Measurements from ENCODE around the gene RFTN2.

- TF ChIP-seq, protein P1, sequence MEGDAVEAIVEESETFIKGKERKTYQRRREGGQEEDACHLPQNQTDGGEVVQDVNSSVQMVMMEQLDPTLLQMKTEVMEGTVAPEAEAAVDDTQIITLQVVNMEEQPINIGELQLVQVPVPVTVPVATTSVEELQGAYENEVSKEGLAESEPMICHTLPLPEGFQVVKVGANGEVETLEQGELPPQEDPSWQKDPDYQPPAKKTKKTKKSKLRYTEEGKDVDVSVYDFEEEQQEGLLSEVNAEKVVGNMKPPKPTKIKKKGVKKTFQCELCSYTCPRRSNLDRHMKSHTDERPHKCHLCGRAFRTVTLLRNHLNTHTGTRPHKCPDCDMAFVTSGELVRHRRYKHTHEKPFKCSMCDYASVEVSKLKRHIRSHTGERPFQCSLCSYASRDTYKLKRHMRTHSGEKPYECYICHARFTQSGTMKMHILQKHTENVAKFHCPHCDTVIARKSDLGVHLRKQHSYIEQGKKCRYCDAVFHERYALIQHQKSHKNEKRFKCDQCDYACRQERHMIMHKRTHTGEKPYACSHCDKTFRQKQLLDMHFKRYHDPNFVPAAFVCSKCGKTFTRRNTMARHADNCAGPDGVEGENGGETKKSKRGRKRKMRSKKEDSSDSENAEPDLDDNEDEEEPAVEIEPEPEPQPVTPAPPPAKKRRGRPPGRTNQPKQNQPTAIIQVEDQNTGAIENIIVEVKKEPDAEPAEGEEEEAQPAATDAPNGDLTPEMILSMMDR (conservative IDR thresholded peaks at IDR 0.05; ENCODE audit: low read depth, low read length), result no peak
- no peak for TF ChIP-seq EZH2 (IDR thresholded peaks at IDR 0.05; ENCODE audit: borderline replicate concordance, low read depth, low read length, poor library complexity, severe bottlenecking)
Observed at GRCh38 chr2:197597166-197597565, 78.2 kb downstream of the RFTN2 start.
